Pancreas (tissue), 10 donors: ENCODE data around the gene OR10H4. TPM values are rescaled to one million over a fixed set of nuclear protein-coding genes. Genes with fewer than 3 reads are reported as not detected.
"Not testable (repeated sequence)": the region's sequence is repeated elsewhere in the genome, so short reads cannot be mapped to it uniquely, and the experiment has no call there.

Experiments
- ATAC-seq, 4 donors: fragments of 200-7000 bp; cut with Tn5 transposase; one replicate each; pipeline versions ENCODE4 v1.8.0 to v1.9.1; 2020; ENCODE audit warnings: mild to moderate bottlenecking in 4 of 4, moderate library complexity in 4 of 4
- DNase-seq, 6 donors: peaks; one replicate each; pipeline ENCODE4 v3.0.0-alpha.2; 2020
- FAIRE-seq: peaks from 2 replicates; lab custom pipeline; 2012; peaks lifted over from hg19 to GRCh38; lab: Jason Lieb, UNC
- H3K27ac ChIP-seq, 4 donors: fragments of 200-600 bp; sonication (generic); 1 replicate in 3 of 4; 2 replicates in 1 of 4; pipeline versions ENCODE4 v1.5.0 to v1.8.0; 2020
- H3K27me3 ChIP-seq, 4 donors: fragments of 200-600 bp; one replicate each; pipeline ENCODE4 v1.8.0; 2021
- H3K36me3 ChIP-seq, 3 donors: fragments of 200-600 bp; sonication (generic) in 1 of 3; one replicate each; pipeline versions ENCODE4 v1.5.0 to v1.8.0; 2020 to 2021
- H3K4me1 ChIP-seq, 3 donors: fragments of 200-600 bp; one replicate each; pipeline ENCODE4 v1.8.0; 2021
- H3K4me3 ChIP-seq, 4 donors: fragments of 200-600 bp; sonication (generic) in 2 of 4; one replicate each; pipeline versions ENCODE4 v1.5.0 to v1.8.0; 2020 to 2021
- H3K9me3 ChIP-seq, 4 donors: fragments of 200-600 bp; one replicate each; pipeline ENCODE4 v1.8.0; 2021
- CTCF ChIP-seq, 4 donors: fragments of 200-600 bp; sonication (generic) in 3 of 4; IDR thresholded peaks; one replicate each; pipeline versions ENCODE4 v1.5.0 to v1.8.0; 2021; ENCODE audit warnings: antibody characterized with exemption in 4 of 4
- WGBS, 2 donors: extraction: QIAGEN DNeasy Blood & Tissue Kit; methylation state at CpG; one replicate each; pipeline ENCODE4 v1.1.7; 2013; 5-methylcytosine and 5-hydroxymethylcytosine counted together
- intact Hi-C, 3 donors: fragments of 100-400 bp; cut with DNase I; formaldehyde crosslinking; loops; one replicate each; pipeline versions ENCODE4 v1.11.1 to v1.14.2; 2022
- polyA plus RNA-seq, 2 donors: library from polyadenylated mRNA; stranded (reverse); fragments of 200-250 nt; gene quantifications; one replicate each; pipeline ENCODE4 v1.2.3, GENCODE V29; 2013
- total RNA-seq, 6 donors: library from RNA; stranded (reverse); fragmentation: NEBNext Ultra II Directional in 4 of 6; extraction: Animal tissue kit (Norgen Biotek cat#: 25700) in 4 of 6; gene quantifications; one replicate each; pipeline versions ENCODE4 v1.2.1 to v1.2.4, GENCODE V29; 2021 to 2023
- donor health status: healthy with polysubstance abuse.
- donor health status: DM: no; HTN: no; CAD: no; lungs with moderate emphysema.
- donor health status: DM: no; HTN: no; CAD: no.
- donor health status: control.
- donor health status: control.
- donor health status: Bipolar disorder and iron deficiency.
- donor health status: DM: yes; HTN: yes; CAD: no.
- donor health status: DM: no; HTN: no; CAD: no.
- donor health status: DM: no; HTN: no; CAD: no.
- donor health status: DM: yes; HTN: yes; CAD: no.

The OR10H4 gene
- total and polyA plus RNA-seq, 8 donors: not detected

DNA sequence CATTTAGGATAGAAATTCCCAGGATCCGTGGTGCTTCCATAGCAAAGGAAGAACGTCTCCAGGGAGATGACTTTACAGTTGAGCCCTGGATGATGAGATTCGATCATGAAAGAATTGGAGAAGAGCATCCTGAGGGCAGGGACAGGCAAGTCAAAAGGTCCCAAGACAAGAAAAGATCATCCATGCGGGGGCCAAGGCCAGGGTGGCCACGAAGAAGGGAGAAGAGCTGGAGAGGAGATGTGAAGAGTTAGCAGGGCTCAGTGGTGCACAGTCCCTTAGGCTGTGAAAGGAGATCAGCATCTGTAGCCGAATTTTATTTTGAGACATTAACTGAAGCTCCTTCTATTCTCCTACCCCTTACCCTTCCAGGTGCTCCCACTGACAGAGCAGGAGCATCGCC is 28.9 kb downstream of the OR10H4 start:
- FAIRE-seq: no peak
- Histone ChIP-seq H3K36me3 (no peaks in the 10 kb centered on the region), H3K4me3 (no peak overlapping the region), H3K4me1 (no peaks in the 10 kb centered on the region), H3K27ac (no peak overlapping the region), H3K27me3 (no peaks in the 10 kb centered on the region), H3K9me3 (no peaks in the 10 kb centered on the region)
- DNase-seq: no peak
- 46 to 49% methylated on average over 7 of the region's 7 CpGs for WGBS, 2 donors
- ATAC-seq: no peak
- intact Hi-C loops: no loop called here
- no peak for TF ChIP-seq CTCF (IDR thresholded peaks at IDR 0.05)

- no peak for TF ChIP-seq CTCF (IDR thresholded peaks at IDR 0.05)
- ATAC-seq (no peak), DNase-seq (no peak), FAIRE-seq (no peak)
- no peak overlapping the region for H3K27ac ChIP-seq
- peaks cover 0 to 2% (median 0%) of the 10 kb centered on the region in 4 donors for H3K9me3 ChIP-seq
- 81 to 85% methylated on average over 4 of the region's 4 CpGs for WGBS, 2 donors
- intact Hi-C loops: no loop called here
- H3K4me3 ChIP-seq: no peak overlapping the region
- H3K36me3 ChIP-seq: no peaks in the 10 kb centered on the region
- no peaks in the 10 kb centered on the region for H3K27me3 ChIP-seq
- no peaks in the 10 kb centered on the region for H3K4me1 ChIP-seq
Measured at GRCh38 chr19:15979293-15979692, 30.5 kb downstream of the OR10H4 start.

DNA sequence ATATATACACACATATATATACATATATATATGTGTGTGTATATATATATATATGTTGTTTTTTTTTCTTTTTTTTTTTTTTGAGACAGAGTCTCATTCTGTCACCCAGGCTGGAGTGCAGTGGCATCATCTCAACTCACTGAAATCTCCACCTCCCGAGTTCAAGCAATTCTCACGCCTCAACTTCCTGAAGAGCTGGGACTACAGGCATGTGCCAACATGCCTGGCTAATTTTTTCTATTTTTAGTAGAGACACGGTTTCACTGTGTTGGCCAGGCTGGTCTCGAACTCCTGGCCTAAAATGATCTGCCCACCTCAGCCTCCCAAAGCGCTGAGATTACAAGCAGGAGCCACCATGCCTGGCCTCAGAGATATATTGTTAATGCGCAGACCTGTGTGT is 37.0 kb downstream of the OR10H4 start:
- WGBS, 2 donors: 51 to 58% methylated on average over 6 of the region's 6 CpGs
- H3K36me3 ChIP-seq, H3K4me3 ChIP-seq, FAIRE-seq, H3K9me3 ChIP-seq, H3K4me1 ChIP-seq, H3K27ac ChIP-seq, H3K27me3 ChIP-seq, DNase-seq, ATAC-seq, intact Hi-C loops: not testable (repeated sequence)

GRCh38 chr19:15986701-15987100 is 37.9 kb downstream of the OR10H4 start:
- Histone ChIP-seq H3K4me1 (no peaks in the 10 kb centered on the region), H3K4me3 (no peak overlapping the region), H3K27ac (no peak overlapping the region), H3K27me3 (peaks cover 0 to 4% (median 2%) of the 10 kb centered on the region in 4 donors), H3K9me3 (peaks cover 0 to 2% (median 0%) of the 10 kb centered on the region in 4 donors), H3K36me3 (no peaks in the 10 kb centered on the region)
- DNase-seq: no peak
- no peak for ATAC-seq
- no peak for FAIRE-seq
- 46 to 47% methylated on average over 2 of the region's 2 CpGs for WGBS, 2 donors
- intact Hi-C loops: no loop called here
- no peak for TF ChIP-seq CTCF (IDR thresholded peaks at IDR 0.05)

DNA sequence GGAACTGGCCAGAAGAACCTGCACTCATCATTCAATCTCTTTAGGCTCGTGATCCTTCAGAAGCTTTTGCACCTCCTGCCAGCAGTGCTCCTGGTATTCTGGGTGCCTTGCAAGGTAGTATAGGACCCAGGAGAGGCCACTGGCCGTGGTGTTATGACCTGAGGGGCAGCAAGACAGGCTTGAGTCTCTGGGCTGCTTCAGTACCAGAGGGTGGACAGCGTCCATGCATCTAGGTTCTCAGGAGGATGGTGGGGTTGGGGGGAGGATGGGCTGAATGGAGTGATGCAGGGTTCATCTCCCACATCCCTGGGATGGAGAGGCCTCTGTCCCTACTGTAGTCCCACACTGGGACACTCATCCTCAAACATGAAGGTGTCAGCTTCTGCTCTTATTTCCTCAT is 41.1 kb downstream of the OR10H4 start:
- no peak for FAIRE-seq
- Histone ChIP-seq H3K27me3 (peaks cover 0 to 4% (median 2%) of the 10 kb centered on the region in 4 donors), H3K27ac (no peak overlapping the region), H3K9me3 (no peaks in the 10 kb centered on the region), H3K4me3 (no peak overlapping the region), H3K36me3 (no peaks in the 10 kb centered on the region), H3K4me1 (no peaks in the 10 kb centered on the region)
- no peak for TF ChIP-seq CTCF (IDR thresholded peaks at IDR 0.05)
- WGBS, 2 donors: 36 to 41% methylated on average over 3 of the region's 3 CpGs
- intact Hi-C loops: no loop called here
- no peak for DNase-seq
- no peak for ATAC-seq
